Stomach (tissue), 9 donors: Measurements from ENCODE around the gene C22orf23. TPM values are rescaled to one million over a fixed set of nuclear protein-coding genes. Genes with fewer than 3 reads are reported as not detected.

Experiments
- DNase-seq, 2 donors: peaks; one replicate each; pipeline versions ENCODE4 v3.0.0 to v3.0.0-alpha.2; 2013 to 2019
- H3K27ac ChIP-seq, 5 donors: fragments of 200-600 bp in 4 of 5; sonication (generic) in 4 of 5; one replicate each; pipeline ENCODE4 v1.5.1; 2013 to 2019; ENCODE audit warnings: mild to moderate bottlenecking in 1 of 5, moderate library complexity in 1 of 5
- H3K27me3 ChIP-seq, 3 donors: fragments of 200-600 bp; sonication (generic); one replicate each; pipeline ENCODE4 v1.5.1; 2017 to 2019; ENCODE audit warnings: mixed run types in 1 of 3
- H3K36me3 ChIP-seq, 4 donors: fragments of 200-600 bp; sonication (generic); 1 replicate in 3 of 4; 2 replicates in 1 of 4; pipeline ENCODE4 v1.5.1; 2016 to 2019
- H3K4me1 ChIP-seq, 4 donors: fragments of 200-600 bp; sonication (generic); one replicate each; pipeline ENCODE4 v1.5.1; 2016 to 2019
- H3K4me3 ChIP-seq, 4 donors: fragments of 200-600 bp; sonication (generic) in 3 of 4; one replicate each; pipeline ENCODE4 v1.5.1; 2016 to 2019; ENCODE audit warnings: mild to moderate bottlenecking in 1 of 4
- H3K9me3 ChIP-seq, 4 donors: fragments of 200-600 bp; sonication (generic); one replicate each; pipeline ENCODE4 v1.5.1; 2016 to 2019
- CTCF ChIP-seq, 7 experiments: fragments of 450-650 bp in 4 of 7; fragments of 200-600 bp in 3 of 7; sonication (generic) in 3 of 7; IDR thresholded peaks; one replicate each; pipeline ENCODE4 v1.5.1; 2016 to 2019; ENCODE audit warnings: antibody characterized with exemption in 7 of 7, control low read depth in 2 of 7, mild to moderate bottlenecking in 1 of 7
- EP300 ChIP-seq: sonication (generic); formaldehyde crosslinking; IDR thresholded peaks from one replicate; pipeline ENCODE4 v1.6.1; 2017; ENCODE audit warnings: antibody characterized with exemption
- POLR2A ChIP-seq, 4 donors: fragments of 450-650 bp; IDR thresholded peaks; one replicate each; pipeline ENCODE4 v1.6.1; 2016; ENCODE audit warnings: antibody characterized with exemption in 4 of 4, control low read depth in 2 of 4, mild to moderate bottlenecking in 1 of 4, moderate library complexity in 1 of 4
- POLR2AphosphoS5 ChIP-seq, 3 donors: sonication (generic); formaldehyde crosslinking; IDR thresholded peaks; one replicate each; pipeline ENCODE4 v1.6.1; 2016; ENCODE audit warnings: antibody characterized with exemption in 3 of 3
- WGBS, 5 donors: extraction: QIAGEN DNeasy Blood & Tissue Kit in 3 of 5; methylation state at CpG; one replicate each; pipeline versions ENCODE4 v1.1.5 to v1.1.7; 2013 to 2018; 5-methylcytosine and 5-hydroxymethylcytosine counted together
- intact Hi-C: fragments of 100-400 bp; cut with DNase I; formaldehyde crosslinking; loops from one replicate; pipeline ENCODE4 v1.15.1; 2023; ENCODE audit warnings: low total_unique reads
- polyA plus RNA-seq, 3 donors: library from polyadenylated mRNA; stranded (reverse); fragments of 200-250 nt; gene quantifications; one replicate each; pipeline ENCODE4 v1.2.3, GENCODE V29; 2013
- total RNA-seq, 5 donors: library from RNA; depleted of rRNA; stranded (reverse); fragments of >200 nt; gene quantifications; one replicate each; pipeline versions ENCODE4 v1.1.0 to v1.2.3, GENCODE V29; 2014 to 2016
- donor health status: healthy with polysubstance abuse.
- donor health status: Bipolar disorder and iron deficiency.
- donor health status: healthy.

Gene C22orf23
- total and polyA plus RNA-seq, 8 donors = 0.18 to 1.2 (median 0.31) TPM; not detected in 5

DNA sequence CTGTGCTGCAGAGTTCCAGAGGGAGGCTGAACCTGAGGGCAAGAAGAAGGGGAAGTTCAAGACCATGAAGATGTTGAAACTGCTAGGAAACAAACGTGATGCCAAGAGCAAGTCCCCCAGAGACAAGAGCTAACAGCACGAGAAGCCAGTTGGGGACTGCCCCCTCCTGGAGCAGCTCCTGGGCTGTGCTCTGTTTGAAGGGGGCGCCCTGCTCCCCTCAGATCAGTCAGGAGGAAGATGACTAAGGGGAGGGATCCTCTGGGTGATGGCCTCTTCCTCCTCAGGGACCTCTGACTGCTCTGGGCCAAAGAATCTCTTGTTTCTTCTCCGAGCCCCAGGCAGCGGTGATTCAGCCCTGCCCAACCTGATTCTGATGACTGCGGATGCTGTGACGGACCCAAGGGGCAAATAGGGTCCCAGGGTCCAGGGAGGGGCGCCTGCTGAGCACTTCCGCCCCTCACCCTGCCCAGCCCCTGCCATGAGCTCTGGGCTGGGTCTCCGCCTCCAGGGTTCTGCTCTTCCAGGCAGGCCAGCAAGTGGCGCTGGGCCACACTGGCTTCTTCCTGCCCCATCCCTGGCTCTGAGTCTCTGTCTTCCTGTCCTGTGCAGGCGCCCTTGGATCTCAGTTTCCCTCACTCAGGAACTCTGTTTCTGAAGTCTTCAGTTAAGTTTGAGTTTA, 12.6 kb downstream of the C22orf23 start:
- intact Hi-C loops = no loop called here
- Histone ChIP-seq H3K36me3 (peaks cover 54 to 90% (median 85%) of the 10 kb centered on the region in 4 donors), H3K27ac (no peak overlapping the region), H3K27me3 (no peaks in the 10 kb centered on the region), H3K9me3 (no peaks in the 10 kb centered on the region), H3K4me1 (peaks cover 0 to 11% (median 2%) of the 10 kb centered on the region in 4 donors), H3K4me3 (no peak overlapping the region)
- no peak for TF ChIP-seq EP300
- no peak for TF ChIP-seq POLR2AphosphoS5 (IDR thresholded peaks at IDR 0.05)
- TF ChIP-seq CTCF (IDR thresholded peaks at IDR 0.05) = no peak
- no peak for TF ChIP-seq POLR2A (IDR thresholded peaks at IDR 0.05)
- no peak for DNase-seq
- WGBS, 5 donors = 84 to 89% (median 86%) methylated on average over 8 to 12 of the region's 12 CpGs

GRCh38 chr22:37933711-37934376, 19.6 kb downstream of the C22orf23 start:
- Histone ChIP-seq H3K4me1 (peaks cover 53 to 64% (median 58%) of the 10 kb centered on the region in 4 donors), H3K9me3 (no peaks in the 10 kb centered on the region), H3K36me3 (peaks cover 43 to 81% (median 76%) of the 10 kb centered on the region in 4 donors), H3K27ac (peak overlapping the region; percentile 59 to 83 (median 78)), H3K27me3 (no peaks in the 10 kb centered on the region), H3K4me3 (no peak overlapping the region)
- intact Hi-C loops = no loop called here
- TF ChIP-seq POLR2A (IDR thresholded peaks at IDR 0.05) (no peak), POLR2AphosphoS5 (IDR thresholded peaks at IDR 0.05) (peak in 2 of 3 donors; percentile 61 to 88), CTCF (IDR thresholded peaks at IDR 0.05) (peak in 6 of 7 experiments; percentile 68 to 98 (median 96))
- WGBS, 5 donors = 2 to 7% (median 6%) methylated on average over 6 to 13 of the region's 13 CpGs
- peak; percentile 95 for DNase-seq

DNA sequence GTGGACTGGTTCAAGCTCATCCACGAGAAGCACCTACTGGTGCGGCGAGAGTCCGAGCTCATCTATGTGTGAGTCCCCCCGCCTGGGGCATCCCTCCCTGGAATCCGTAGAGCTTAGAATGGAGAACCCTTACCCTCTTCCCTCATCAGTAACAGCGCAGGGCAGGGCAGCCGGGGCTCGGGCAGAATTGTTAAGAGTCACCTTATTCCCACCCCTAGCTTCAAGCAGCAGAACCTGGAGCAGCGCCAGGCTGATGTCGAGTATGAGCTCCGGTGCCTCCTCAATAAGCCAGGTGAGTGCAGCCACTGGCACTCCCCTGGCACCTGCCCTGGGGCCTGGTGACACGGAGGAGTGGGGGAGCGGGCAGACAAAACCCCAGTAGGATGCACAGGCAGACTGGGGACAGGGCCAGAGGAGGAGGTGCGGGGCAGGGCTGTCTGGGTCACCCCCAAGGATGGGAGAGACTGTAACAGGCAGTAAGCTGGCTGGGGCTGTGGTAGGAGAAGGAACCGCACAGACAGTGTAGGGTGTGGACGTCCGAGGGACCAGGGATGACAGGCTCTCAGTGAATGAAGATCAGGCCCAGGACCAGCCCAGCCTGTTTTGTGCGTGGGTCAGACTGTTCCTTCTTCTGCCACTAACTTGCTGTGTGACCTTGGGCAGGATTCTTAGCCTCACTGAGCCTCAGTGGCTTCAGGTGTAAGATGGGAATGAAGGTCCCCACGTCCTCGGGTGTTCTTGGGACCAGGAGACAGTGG, 20.4 kb downstream of the C22orf23 start:
- Histone ChIP-seq H3K4me3 (no peak overlapping the region), H3K27me3 (no peaks in the 10 kb centered on the region), H3K4me1 (peaks cover 57 to 72% (median 62%) of the 10 kb centered on the region in 4 donors), H3K36me3 (peaks cover 46 to 81% (median 76%) of the 10 kb centered on the region in 4 donors), H3K27ac (peak overlapping the region; percentile 59 to 83 (median 78)), H3K9me3 (no peaks in the 10 kb centered on the region)
- WGBS, 5 donors = 54 to 73% (median 56%) methylated on average over 15 to 21 of the region's 21 CpGs
- no peak for TF ChIP-seq POLR2A (IDR thresholded peaks at IDR 0.05)
- no peak for TF ChIP-seq CTCF (IDR thresholded peaks at IDR 0.05)
- TF ChIP-seq EP300 = no peak
- TF ChIP-seq POLR2AphosphoS5 (IDR thresholded peaks at IDR 0.05) = no peak
- intact Hi-C loops = no loop called here
- peak in 1 of 2 donors; percentile 55 for DNase-seq

- intact Hi-C loops = no loop called here
- no peak for DNase-seq
- Histone ChIP-seq H3K4me3 (no peak overlapping the region), H3K9me3 (no peaks in the 10 kb centered on the region), H3K27me3 (no peaks in the 10 kb centered on the region), H3K36me3 (peaks cover 46 to 81% (median 76%) of the 10 kb centered on the region in 4 donors), H3K27ac (peak overlapping the region; percentile 59 to 83 (median 78)), H3K4me1 (peaks cover 57 to 73% (median 62%) of the 10 kb centered on the region in 4 donors)
- no peak for TF ChIP-seq CTCF (IDR thresholded peaks at IDR 0.05)
- no peak for TF ChIP-seq POLR2AphosphoS5 (IDR thresholded peaks at IDR 0.05)
- TF ChIP-seq POLR2A (IDR thresholded peaks at IDR 0.05) = no peak
- TF ChIP-seq EP300 = no peak
- WGBS, 5 donors = 33 to 70% (median 56%) methylated on average over 9 to 10 of the region's 10 CpGs
Observed at GRCh38 chr22:37932401-37932800, 21.0 kb downstream of the C22orf23 start.
